NCI-H128 (cell line): ENCODE measurements around the gene CCDC43.
"Not testable (repeated sequence)": the region's sequence is repeated elsewhere in the genome, so short reads cannot be mapped to it uniquely, and the experiment has no call there.

ENCODE experiments used
- DNase-seq: peaks from one replicate; lab custom pipeline; 2025; ENCODE audit not compliant: unreplicated experiment; lab: John Stamatoyannopoulos, UW

Gene CCDC43

DNA sequence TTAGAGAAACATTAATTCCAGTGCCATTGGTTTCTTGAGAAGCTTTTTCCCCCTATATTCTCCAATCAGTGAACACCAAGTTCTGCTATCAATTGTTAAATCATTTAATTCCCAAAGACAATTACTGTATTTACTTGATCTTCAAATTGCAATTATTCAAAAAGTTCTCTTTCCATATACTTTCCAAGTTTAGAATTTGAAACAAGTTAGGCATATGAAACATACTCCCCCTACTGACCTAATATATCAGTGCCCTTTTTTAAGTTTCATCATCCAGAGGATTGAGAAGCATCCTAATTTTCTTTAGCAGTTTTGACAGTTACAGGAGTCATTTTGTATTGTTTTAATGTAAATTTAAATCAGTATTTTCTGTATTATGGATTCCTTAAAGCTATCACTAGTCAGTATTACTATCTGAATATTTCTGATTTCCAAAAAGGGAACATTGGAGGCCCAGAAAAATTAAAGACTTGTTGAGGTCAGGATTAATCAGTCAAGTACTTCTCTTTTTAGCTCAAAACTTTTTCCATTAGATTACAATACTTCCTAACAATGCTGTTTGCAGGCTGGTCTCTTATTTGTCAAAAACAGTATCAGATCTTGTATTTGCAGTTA lies 17.0 kb downstream of the CCDC43 start:
- DNase-seq: no peak

- no peak for DNase-seq
Observed at GRCh38 chr17:44666006-44666405, 23.6 kb downstream of the CCDC43 start.

DNA sequence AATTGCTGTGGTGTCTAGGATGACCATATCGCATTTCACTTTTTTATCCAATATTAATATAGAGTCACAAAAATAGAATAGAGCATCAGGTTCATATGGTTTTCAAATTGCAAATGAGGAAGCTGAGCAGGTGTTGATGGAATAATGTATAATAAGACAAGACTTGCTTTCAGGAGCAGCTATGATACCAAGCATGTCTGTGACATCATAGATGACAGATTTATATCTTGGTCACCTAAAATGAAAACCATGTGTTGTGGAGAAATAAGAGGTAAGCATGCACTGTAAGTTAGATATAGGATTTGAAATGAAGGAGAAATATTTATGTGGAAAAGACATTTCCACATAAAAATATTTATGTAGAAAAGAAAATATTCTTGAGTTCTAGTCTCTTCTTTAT lies 24.7 kb downstream of the CCDC43 start:
- DNase-seq: no peak

DNA sequence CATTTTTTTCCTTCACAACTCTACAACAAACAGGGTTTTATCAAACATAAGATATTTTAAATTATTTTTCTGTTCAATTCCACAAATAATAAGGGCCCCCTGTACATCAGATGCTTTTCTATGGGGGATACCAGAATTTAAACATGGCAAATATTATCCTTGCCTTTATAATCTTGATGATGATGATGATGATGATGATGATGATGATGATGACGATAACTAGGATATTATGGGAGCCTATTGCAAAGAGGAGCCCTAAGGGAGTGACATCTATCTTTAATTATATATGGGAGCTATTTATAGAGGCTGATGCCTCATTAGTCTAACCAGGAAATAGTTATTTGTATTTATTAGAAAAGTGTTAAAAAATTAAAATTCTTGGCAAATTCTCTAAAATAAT lies 26.5 kb downstream of the CCDC43 start:
- DNase-seq: no peak

DNA sequence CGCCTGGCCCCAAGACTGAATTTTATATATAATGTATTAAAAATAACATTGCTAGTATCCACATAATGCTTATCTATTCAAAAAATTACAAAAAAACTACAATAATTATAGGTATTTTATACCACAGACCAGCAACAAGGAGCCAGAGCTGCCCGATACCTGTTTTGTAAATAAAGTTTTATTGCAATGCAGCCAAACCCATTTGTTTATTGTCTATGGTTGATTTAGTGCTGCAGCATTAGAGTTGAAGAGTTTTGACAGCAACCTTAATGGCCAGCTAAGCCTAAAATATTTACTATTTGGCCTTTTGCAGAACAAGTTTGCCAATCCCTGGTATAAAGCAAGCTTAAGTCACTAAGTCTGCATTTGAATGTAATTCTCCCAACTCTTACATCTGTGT lies 27.7 kb downstream of the CCDC43 start:
- no peak for DNase-seq

DNA sequence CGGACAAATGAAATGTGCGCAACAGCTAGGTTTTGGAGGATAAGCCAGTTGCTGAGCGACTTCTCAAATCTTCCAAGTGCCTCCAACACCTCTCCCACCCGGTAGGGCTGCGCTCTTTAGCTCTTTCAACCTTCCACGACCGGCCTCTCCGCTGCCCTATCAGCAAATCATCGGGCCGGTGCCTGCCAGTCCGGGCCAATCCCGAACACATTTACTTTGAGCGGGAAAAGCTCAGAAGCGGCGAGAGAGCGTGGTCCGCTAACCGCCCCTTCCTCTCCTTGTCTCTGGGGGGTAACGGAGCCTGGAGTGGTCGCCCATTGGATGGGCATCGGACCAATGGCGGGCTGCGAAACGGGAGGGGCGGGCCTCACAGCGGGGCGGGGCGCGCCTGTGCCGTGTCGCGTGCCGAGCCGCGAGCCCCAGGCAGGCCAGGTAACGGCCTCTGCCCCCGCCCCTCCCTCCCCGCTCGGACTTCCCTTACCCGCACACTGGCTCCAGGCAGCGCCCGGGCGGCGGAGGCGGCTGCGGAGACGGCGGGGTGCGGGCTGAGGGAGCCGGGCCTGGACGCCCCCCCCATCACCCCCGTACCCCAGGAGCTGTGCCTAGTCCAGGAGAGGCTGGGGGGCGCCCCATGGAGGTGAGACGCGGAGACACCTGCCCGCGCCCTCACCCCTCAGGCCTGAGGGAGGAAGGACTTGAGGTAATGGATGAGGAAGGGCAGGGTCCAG lies 33.4 kb downstream of the CCDC43 start, which contains the start of gene MEIOC:
Gene MEIOC (plus strand): TSS at position 486 of the 728 bp plus-strand sequence. CDS start 146 bp downstream, at position 632.
- DNase-seq: no peak

GRCh38 chr17:44653954-44654353 lies 35.6 kb downstream of the CCDC43 start:
- no peak for DNase-seq

DNA sequence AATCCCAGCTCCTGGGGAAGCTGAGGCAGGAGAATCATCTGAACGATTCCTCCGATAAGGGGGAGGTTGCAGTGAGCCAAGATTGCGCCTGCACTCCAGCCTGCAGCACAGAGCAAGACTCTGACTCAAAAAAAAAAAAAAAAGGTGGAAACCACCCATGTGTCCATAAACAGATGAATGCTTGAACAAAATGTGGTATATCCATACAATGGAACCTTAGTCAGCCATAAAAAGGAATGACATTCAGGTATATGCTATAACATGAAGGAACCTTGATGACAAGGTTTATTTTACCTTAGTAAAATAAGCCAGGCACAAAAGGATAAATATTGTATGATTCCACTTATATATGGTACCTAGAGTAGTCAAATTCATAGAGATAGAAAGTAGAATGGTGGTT lies 36.2 kb downstream of the CCDC43 start:
- no peak for DNase-seq

DNA sequence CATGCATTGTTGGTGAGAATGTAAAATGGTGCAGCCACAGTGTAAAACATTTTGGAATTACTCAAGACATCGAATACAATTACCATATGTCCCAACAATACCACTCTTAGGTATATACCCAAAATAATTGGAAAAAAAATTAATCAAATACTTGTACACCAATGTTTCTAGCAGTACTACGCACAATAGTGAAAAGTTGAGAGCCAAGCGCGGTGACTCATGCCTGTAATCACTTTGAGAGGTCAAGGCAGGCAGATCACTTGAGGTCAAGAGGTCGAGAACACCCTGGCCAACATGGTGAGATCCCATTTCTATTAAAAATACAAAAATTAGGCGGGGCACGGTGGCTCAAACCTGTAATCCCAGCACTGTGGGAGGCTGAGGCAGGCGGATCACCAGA lies 36.8 kb downstream of the CCDC43 start:
- no peak for DNase-seq

GRCh38 chr17:44651228-44651627 lies 38.3 kb downstream of the CCDC43 start:
- DNase-seq: no peak

- no peak for DNase-seq
Observed at GRCh38 chr17:44648963-44649362, 40.6 kb downstream of the CCDC43 start.

GRCh38 chr17:44647736-44648135 lies 41.8 kb downstream of the CCDC43 start:
- DNase-seq: no peak

- no peak for DNase-seq
Observed at GRCh38 chr17:44646280-44646679, 43.3 kb downstream of the CCDC43 start.

- DNase-seq: no peak
Observed at GRCh38 chr17:44645341-44645740, 44.2 kb downstream of the CCDC43 start.

DNA sequence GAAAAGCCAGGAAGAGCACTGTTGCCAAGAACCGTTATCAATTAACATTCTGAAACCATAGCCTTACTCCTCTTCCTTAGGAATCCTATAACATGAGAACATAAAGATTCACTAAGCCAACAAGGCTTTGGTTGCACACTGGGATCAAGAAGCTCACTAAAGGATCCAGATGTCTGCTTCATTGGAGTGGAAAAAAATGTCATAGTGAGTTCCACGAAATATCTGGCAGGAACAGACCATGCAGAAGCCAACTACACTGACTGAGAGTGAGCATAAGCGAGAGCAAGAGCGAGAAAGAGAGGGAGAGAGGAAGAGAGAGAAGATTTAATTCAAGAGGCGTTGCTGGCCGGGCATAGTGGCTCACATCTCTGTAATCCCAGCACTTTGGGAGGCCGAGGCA lies 46.7 kb downstream of the CCDC43 start:
- no peak for DNase-seq

DNA sequence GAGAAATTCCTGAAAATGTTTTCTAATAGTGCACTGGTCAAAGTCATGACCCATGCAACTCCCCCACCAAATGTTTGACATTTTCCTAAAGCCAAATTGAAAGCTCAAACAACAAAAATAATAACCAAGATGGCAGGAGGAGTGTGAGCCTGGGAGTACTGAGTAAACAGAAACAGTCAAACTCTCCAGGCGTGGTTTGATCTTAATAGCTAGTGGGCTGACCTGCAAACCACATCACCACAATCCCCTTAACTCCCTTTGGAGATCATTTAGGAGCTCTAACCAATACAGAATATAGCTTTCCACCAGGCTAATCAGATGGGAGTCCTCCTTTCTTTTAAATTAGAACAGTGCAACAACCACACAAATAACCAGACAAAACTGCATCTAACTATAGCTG lies 52.5 kb downstream of the CCDC43 start:
- DNase-seq: no peak

DNA sequence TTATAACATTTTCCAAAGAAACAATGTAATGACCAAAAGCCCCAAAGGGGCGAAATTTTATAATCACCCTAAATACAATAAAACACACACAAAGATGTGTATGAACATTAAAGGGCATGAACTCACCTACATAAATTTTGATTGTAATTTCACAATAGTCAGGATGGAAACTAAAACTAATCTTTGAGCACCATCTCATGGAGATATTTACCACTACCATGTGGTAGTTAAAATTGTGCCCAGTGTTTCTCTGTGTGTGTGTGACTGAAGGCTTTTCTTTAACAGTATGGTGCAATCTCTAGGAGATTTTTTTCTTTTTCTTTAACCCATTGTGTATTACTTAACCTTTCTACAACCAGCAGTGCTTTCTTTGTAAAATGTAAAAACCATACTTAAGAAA lies 53.0 kb downstream of the CCDC43 start:
- DNase-seq: no peak

GRCh38 chr17:44634401-44634800 lies 55.2 kb downstream of the CCDC43 start:
- not testable (repeated sequence) for DNase-seq

- no peak for DNase-seq
Observed at GRCh38 chr17:44633998-44634397, 55.6 kb downstream of the CCDC43 start.

DNA sequence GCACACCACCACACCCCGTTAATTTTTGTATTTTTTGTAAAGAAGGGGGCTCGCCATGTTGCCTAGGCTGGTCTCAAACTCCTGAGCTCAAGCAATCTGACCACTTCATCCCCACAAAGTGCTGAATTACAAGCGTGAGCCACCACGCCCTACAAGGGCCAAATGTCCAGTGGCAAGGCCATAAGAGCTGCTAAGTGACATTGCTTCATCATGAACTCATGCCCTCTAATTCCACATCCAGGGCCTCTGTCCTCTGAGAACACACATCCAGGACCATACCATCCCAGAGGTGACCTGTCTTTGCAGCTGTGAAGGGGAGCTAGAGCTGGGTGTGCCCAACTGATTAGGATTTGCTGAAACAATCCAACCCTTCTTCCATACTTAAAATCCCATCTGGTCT lies 58.9 kb downstream of the CCDC43 start:
- no peak for DNase-seq

DNA sequence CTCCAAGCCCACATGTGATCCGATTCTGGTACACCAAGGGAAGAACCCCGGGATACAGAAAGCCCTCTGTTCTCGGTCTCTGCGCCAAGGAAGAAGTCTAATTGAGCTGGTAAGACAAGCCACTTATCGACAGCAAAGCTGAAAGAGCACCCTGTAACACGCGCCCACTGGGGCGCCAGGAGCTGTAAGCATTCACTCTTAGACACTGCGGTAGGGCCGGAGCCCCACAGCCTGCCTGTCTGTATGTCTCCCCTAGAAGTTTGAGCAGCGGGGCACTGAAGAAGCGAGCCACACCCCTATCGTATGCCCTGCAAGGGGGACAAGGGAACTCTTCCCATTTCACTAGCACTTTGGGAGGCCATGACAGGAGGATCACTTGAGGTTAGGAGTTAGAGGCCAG lies 60.3 kb downstream of the CCDC43 start:
- no peak for DNase-seq

DNA sequence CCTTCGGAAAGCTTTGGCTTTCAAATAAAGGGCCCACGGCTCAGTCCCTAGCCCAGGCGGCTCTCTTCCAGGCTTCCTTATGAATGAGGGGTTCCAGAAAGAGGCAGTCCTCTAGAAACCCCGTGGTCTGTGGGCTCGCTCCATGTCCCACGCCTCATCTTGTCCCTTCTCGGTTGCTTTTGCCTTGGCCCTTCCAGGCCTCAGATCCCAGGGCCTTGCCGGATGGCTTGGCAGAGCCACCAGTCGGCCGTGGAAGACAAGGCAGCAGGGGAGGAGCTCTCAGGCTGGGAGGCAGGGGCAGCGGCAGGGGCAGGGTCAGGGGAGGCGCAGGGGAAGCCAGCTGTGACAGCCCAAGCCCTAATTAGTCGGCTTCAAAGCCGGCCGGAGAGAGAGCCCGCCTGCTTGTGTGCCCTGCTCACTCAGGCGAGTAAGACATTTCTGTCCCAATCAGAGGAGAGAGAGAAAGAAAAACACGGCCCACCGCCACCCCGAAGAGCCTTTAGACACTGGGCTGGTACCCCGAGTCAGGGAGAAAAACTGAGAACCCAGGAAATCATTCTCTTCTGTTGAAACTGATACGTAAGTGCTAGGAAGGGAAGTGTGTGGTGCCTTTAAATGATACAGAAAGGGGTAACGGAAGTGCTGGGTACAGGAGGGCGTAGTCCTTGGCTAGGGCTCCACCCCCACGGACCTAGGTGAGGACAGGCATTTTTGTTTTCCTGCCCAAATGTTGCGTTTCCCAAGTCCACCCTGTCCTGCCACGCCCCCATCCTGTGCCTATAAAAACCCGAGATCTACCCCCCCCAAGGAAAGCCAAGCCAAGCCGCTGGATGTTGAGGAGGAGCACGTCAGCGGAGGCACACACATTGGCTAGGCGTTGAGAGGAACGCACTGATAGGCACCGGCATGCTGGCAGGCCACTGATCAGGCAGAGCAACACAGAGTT lies 61.1 kb downstream of the CCDC43 start:
- DNase-seq: no peak
